Measurements from ENCODE around the gene RAB22A. TPM values are rescaled to one million over a fixed set of nuclear protein-coding genes. Genes with fewer than 3 reads are reported as not detected.

Gene RAB22A
- total RNA-seq, 2 experiments from 2014 or later, result 9.3 to 9.8 TPM

GRCh38 chr20:58330249-58330648 lies 20.7 kb downstream of the RAB22A start:
- DNase-seq, result no peak
- no peaks in the 10 kb centered on the region for H3K27me3 Mint-ChIP-seq (ENCODE audit: low read depth)
- no peaks in the 10 kb centered on the region for H3K9me3 Mint-ChIP-seq
- H3K27ac Mint-ChIP-seq, result no peak overlapping the region
- peaks cover 7% of the 10 kb centered on the region for H3K36me3 Mint-ChIP-seq (ENCODE audit: low read depth)
- H3K4me1 Mint-ChIP-seq (ENCODE audit: low read depth), result peaks cover 39% of the 10 kb centered on the region
- CTCF ChIA-PET, result interaction anchor here (0.6 kb wide), 2 partner anchors 9 to 112 kb away, joined by 3 to 4 read pairs; no protein-coding TSS in a partner anchor
- intact Hi-C loops (cut with micrococcal nuclease), result no loop called here
- no peak overlapping the region for H3K4me3 Mint-ChIP-seq

- Mint-ChIP-seq H3K27me3 (ENCODE audit: low read depth) (no peaks in the 10 kb centered on the region), H3K27ac (no peak overlapping the region), H3K4me1 (ENCODE audit: low read depth) (peaks cover 34% of the 10 kb centered on the region), H3K9me3 (no peaks in the 10 kb centered on the region), H3K36me3 (ENCODE audit: low read depth) (peaks cover 7% of the 10 kb centered on the region), H3K4me3 (no peak overlapping the region)
- intact Hi-C loops (cut with micrococcal nuclease), result no loop called here
- CTCF ChIA-PET, result interaction anchor here (0.6 kb wide), 1 partner anchor 112 kb away, joined by 4 read pairs; no protein-coding TSS in a partner anchor
- no peak for DNase-seq
Observed at GRCh38 chr20:58330687-58331086, 21.2 kb downstream of the RAB22A start.

- DNase-seq, result no peak
- peaks cover 6% of the 10 kb centered on the region for H3K36me3 Mint-ChIP-seq (ENCODE audit: low read depth)
- H3K4me3 Mint-ChIP-seq, result no peak overlapping the region
- no peaks in the 10 kb centered on the region for H3K9me3 Mint-ChIP-seq
- no peak overlapping the region for H3K27ac Mint-ChIP-seq
- H3K4me1 Mint-ChIP-seq (ENCODE audit: low read depth), result peaks cover 25% of the 10 kb centered on the region
- CTCF ChIA-PET, result interaction anchor here (0.6 kb wide), 1 partner anchor 98 kb away, joined by 3 read pairs; no protein-coding TSS in a partner anchor
- intact Hi-C loops (cut with micrococcal nuclease), result no loop called here
- no peaks in the 10 kb centered on the region for H3K27me3 Mint-ChIP-seq (ENCODE audit: low read depth)
Observed at GRCh38 chr20:58331961-58332551, 22.5 kb downstream of the RAB22A start.

- CTCF ChIA-PET, result interaction anchor here (0.6 kb wide), 1 partner anchor 10 kb away, joined by 3 read pairs; no protein-coding TSS in a partner anchor
- intact Hi-C loops (cut with micrococcal nuclease), result no loop called here
Observed at GRCh38 chr20:58339741-58340140, 30.2 kb downstream of the RAB22A start.

GRCh38 chr20:58340151-58340550 lies 30.6 kb downstream of the RAB22A start:
- intact Hi-C loops (cut with micrococcal nuclease), result no loop called here
- no peak overlapping the region for H3K4me3 Mint-ChIP-seq
- CTCF ChIA-PET, result interaction anchor here (0.6 kb wide), 1 partner anchor 10 kb away, joined by 3 read pairs; no protein-coding TSS in a partner anchor
- H3K36me3 Mint-ChIP-seq (ENCODE audit: low read depth), result peaks cover 12% of the 10 kb centered on the region
- H3K27ac Mint-ChIP-seq, result no peak overlapping the region
- peaks cover 22% of the 10 kb centered on the region for H3K4me1 Mint-ChIP-seq (ENCODE audit: low read depth)
- no peaks in the 10 kb centered on the region for H3K9me3 Mint-ChIP-seq
- H3K27me3 Mint-ChIP-seq (ENCODE audit: low read depth), result no peaks in the 10 kb centered on the region
- DNase-seq, result no peak

More at GRCh38 chr20:58339741-58340140, 30.2 kb downstream of the RAB22A start:
- Mint-ChIP-seq H3K9me3 (no peaks in the 10 kb centered on the region), H3K27ac (no peak overlapping the region), H3K36me3 (ENCODE audit: low read depth) (peaks cover 11% of the 10 kb centered on the region), H3K4me3 (no peak overlapping the region), H3K27me3 (ENCODE audit: low read depth) (no peaks in the 10 kb centered on the region), H3K4me1 (ENCODE audit: low read depth) (peaks cover 22% of the 10 kb centered on the region)
- DNase-seq, result no peak

GRCh38 chr20:58340853-58341252 lies 31.3 kb downstream of the RAB22A start:
- Mint-ChIP-seq H3K9me3 (no peaks in the 10 kb centered on the region), H3K27ac (no peak overlapping the region), H3K36me3 (ENCODE audit: low read depth) (peaks cover 18% of the 10 kb centered on the region), H3K4me3 (no peak overlapping the region), H3K4me1 (ENCODE audit: low read depth) (peaks cover 22% of the 10 kb centered on the region), H3K27me3 (ENCODE audit: low read depth) (no peaks in the 10 kb centered on the region)
- no peak for DNase-seq
- CTCF ChIA-PET, result no interaction called here
- intact Hi-C loops (cut with micrococcal nuclease), result no loop called here

- Mint-ChIP-seq H3K4me3 (no peak overlapping the region), H3K4me1 (ENCODE audit: low read depth) (peaks cover 20% of the 10 kb centered on the region), H3K27me3 (ENCODE audit: low read depth) (no peaks in the 10 kb centered on the region), H3K27ac (no peak overlapping the region), H3K9me3 (no peaks in the 10 kb centered on the region), H3K36me3 (ENCODE audit: low read depth) (peaks cover 23% of the 10 kb centered on the region)
- CTCF ChIA-PET, result interaction anchor here (0.5 to 1.1 kb wide), 3 partner anchors 8 to 104 kb away, joined by 3 to 4 read pairs (median 3); no protein-coding TSS in a partner anchor
- intact Hi-C loops (cut with micrococcal nuclease), result no loop called here
- DNase-seq, result no peak
Observed at GRCh38 chr20:58342104-58342945, 32.8 kb downstream of the RAB22A start.

GRCh38 chr20:58344741-58345140 lies 35.2 kb downstream of the RAB22A start:
- CTCF ChIA-PET, result interaction anchor here (1.0 kb wide), 1 partner anchor 15 kb away, joined by 3 read pairs; no protein-coding TSS in a partner anchor
- H3K9me3 Mint-ChIP-seq, result no peaks in the 10 kb centered on the region
- no peaks in the 10 kb centered on the region for H3K27me3 Mint-ChIP-seq (ENCODE audit: low read depth)
- no peak overlapping the region for H3K27ac Mint-ChIP-seq
- H3K36me3 Mint-ChIP-seq (ENCODE audit: low read depth), result peaks cover 23% of the 10 kb centered on the region
- DNase-seq, result no peak
- intact Hi-C loops (cut with micrococcal nuclease), result no loop called here
- no peak overlapping the region for H3K4me3 Mint-ChIP-seq
- H3K4me1 Mint-ChIP-seq (ENCODE audit: low read depth), result peaks cover 19% of the 10 kb centered on the region

- H3K27me3 Mint-ChIP-seq (ENCODE audit: low read depth), result no peaks in the 10 kb centered on the region
- CTCF ChIA-PET, result no interaction called here
- H3K9me3 Mint-ChIP-seq, result no peaks in the 10 kb centered on the region
- H3K4me3 Mint-ChIP-seq, result no peak overlapping the region
- peaks cover 25% of the 10 kb centered on the region for H3K36me3 Mint-ChIP-seq (ENCODE audit: low read depth)
- intact Hi-C loops (cut with micrococcal nuclease), result no loop called here
- no peak for DNase-seq
- peaks cover 5% of the 10 kb centered on the region for H3K4me1 Mint-ChIP-seq (ENCODE audit: low read depth)
- no peak overlapping the region for H3K27ac Mint-ChIP-seq
Observed at GRCh38 chr20:58349570-58349969, 40.1 kb downstream of the RAB22A start.

- Mint-ChIP-seq H3K4me1 (ENCODE audit: low read depth) (peaks cover 5% of the 10 kb centered on the region), H3K27me3 (ENCODE audit: low read depth) (no peaks in the 10 kb centered on the region), H3K27ac (no peak overlapping the region), H3K4me3 (no peak overlapping the region), H3K36me3 (ENCODE audit: low read depth) (peaks cover 12% of the 10 kb centered on the region), H3K9me3 (no peaks in the 10 kb centered on the region)
- DNase-seq, result peak; percentile 48
- intact Hi-C loops (cut with micrococcal nuclease), result loop anchor here (1.0 kb wide), 1 partner anchor 42 kb away; no protein-coding TSS in a partner anchor
- CTCF ChIA-PET, result interaction anchor here (1.0 kb wide), 1 partner anchor 96 kb away, joined by 3 read pairs; no protein-coding TSS in a partner anchor
Observed at GRCh38 chr20:58352468-58352867, 43.0 kb downstream of the RAB22A start.

GRCh38 chr20:58359441-58359840 lies 49.9 kb downstream of the RAB22A start:
- Mint-ChIP-seq H3K36me3 (ENCODE audit: low read depth) (peaks cover 19% of the 10 kb centered on the region), H3K9me3 (no peaks in the 10 kb centered on the region), H3K4me1 (ENCODE audit: low read depth) (no peaks in the 10 kb centered on the region), H3K27me3 (ENCODE audit: low read depth) (no peaks in the 10 kb centered on the region), H3K27ac (no peak overlapping the region), H3K4me3 (no peak overlapping the region)
- no peak for DNase-seq
- intact Hi-C loops (cut with micrococcal nuclease), result no loop called here
- CTCF ChIA-PET, result interaction anchor here (1.0 kb wide), 1 partner anchor 15 kb away, joined by 3 read pairs; no protein-coding TSS in a partner anchor

- Mint-ChIP-seq H3K27ac (no peak overlapping the region), H3K9me3 (no peaks in the 10 kb centered on the region), H3K4me3 (no peak overlapping the region), H3K4me1 (ENCODE audit: low read depth) (peaks cover 2% of the 10 kb centered on the region), H3K27me3 (ENCODE audit: low read depth) (no peaks in the 10 kb centered on the region), H3K36me3 (ENCODE audit: low read depth) (peaks cover 15% of the 10 kb centered on the region)
- CTCF ChIA-PET, result interaction anchor here (0.6 to 1.2 kb wide), 2 partner anchors 16 to 127 kb away, joined by 3 read pairs; no protein-coding TSS in a partner anchor
- intact Hi-C loops (cut with micrococcal nuclease), result no loop called here
- DNase-seq, result no peak
Observed at GRCh38 chr20:58360936-58361335, 51.4 kb downstream of the RAB22A start.

Data from activated naive CD4-positive, alpha-beta T cell treated with anti-CD3 and anti-CD28 coated beads for 36 hours (primary cell).